Right lobe of liver (tissue), 6 donors: ENCODE results near the gene TRIOBP. TPM values are rescaled to one million over a fixed set of nuclear protein-coding genes. Genes with fewer than 3 reads are reported as not detected.
A peak's percentile ranks its signal among the peaks of the same experiment; 100 is the strongest.
"Not testable (repeated sequence)": the region's sequence is repeated elsewhere in the genome, so short reads cannot be mapped to it uniquely, and the experiment has no call there.

Experiments used
- ATAC-seq, 4 donors: fragments of 200-7000 bp; cut with Tn5 transposase; one replicate each; pipeline ENCODE4 v1.9.1; 2020; ENCODE audit warnings: mild to moderate bottlenecking in 4 of 4, moderate library complexity in 4 of 4
- DNase-seq, 3 donors: peaks; one replicate each; pipeline ENCODE4 v3.0.0-alpha.2; 2020
- H3K27ac ChIP-seq, 3 donors: fragments of 200-600 bp; one replicate each; pipeline ENCODE4 v1.8.0; 2022
- H3K27me3 ChIP-seq, 2 donors: fragments of 200-600 bp; one replicate each; pipeline ENCODE4 v1.8.0; 2022
- H3K36me3 ChIP-seq, 4 donors: fragments of 200-600 bp; sonication (generic) in 1 of 4; one replicate each; pipeline versions ENCODE4 v1.5.1 to v1.8.0; 2017 to 2022; ENCODE audit warnings: control low read depth in 1 of 4
- H3K4me1 ChIP-seq, 4 donors: fragments of 200-600 bp; sonication (generic) in 1 of 4; one replicate each; pipeline versions ENCODE4 v1.5.1 to v1.8.0; 2017 to 2022; ENCODE audit warnings: control low read depth in 1 of 4
- H3K4me3 ChIP-seq, 3 donors: fragments of 200-600 bp; one replicate each; pipeline ENCODE4 v1.8.0; 2022
- H3K9me3 ChIP-seq, 4 donors: fragments of 200-600 bp; sonication (generic) in 1 of 4; one replicate each; pipeline versions ENCODE4 v1.5.1 to v1.8.0; 2017 to 2022; ENCODE audit warnings: control low read depth in 1 of 4
- CTCF ChIP-seq, 4 donors: fragments of 200-600 bp in 3 of 4; fragments of 450-650 bp in 1 of 4; IDR thresholded peaks; one replicate each; pipeline versions ENCODE4 v1.5.1 to v1.8.0; 2016 to 2022; ENCODE audit warnings: antibody characterized with exemption in 4 of 4, mild to moderate bottlenecking in 2 of 4
- POLR2A ChIP-seq: fragments of 450-650 bp; IDR thresholded peaks from one replicate; pipeline ENCODE4 v1.6.1; 2017; ENCODE audit warnings: antibody characterized with exemption, mild to moderate bottlenecking
- WGBS: methylation state at CpG from one replicate; pipeline ENCODE4 v1.1.6; 2018; ENCODE audit warnings: low coverage, low lambda C conversion rate; ENCODE audit not compliant: insufficient coverage; ENCODE audit errors: missing lambda C conversion rate; 5-methylcytosine and 5-hydroxymethylcytosine counted together
- intact Hi-C, 2 donors: fragments of 100-400 bp; cut with DNase I; formaldehyde crosslinking; loops; one replicate each; pipeline versions ENCODE4 v1.11.2 to v1.14.1; 2022
- total RNA-seq, 6 experiments: library from RNA; depleted of rRNA in 2 of 6; stranded (reverse); fragments of >200 nt in 2 of 6; fragmentation: NEBNext Ultra II Directional in 3 of 6; extraction: Animal tissue kit (Norgen Biotek cat#: 25700) in 3 of 6; gene quantifications; one replicate each; pipeline versions ENCODE4 v1.1.0 to v1.2.4, GENCODE V29; 2016 to 2023
- donor health status: DM: no; HTN: yes; CAD: no.
- donor health status: DM: no; HTN: no; CAD: no.
- donor health status: DM: no; HTN: no; CAD: no.
- donor health status: DM: no; HTN: yes; CAD: no.
- donor health status: DM: no; HTN: yes; CAD: no.

TRIOBP gene
- total RNA-seq, 6 experiments from 2014 or later = 11.7 to 22.8 (median 20.7) TPM

- Histone ChIP-seq H3K4me1 (peaks cover 0 to 4% (median 0%) of the 10 kb centered on the region in 4 donors), H3K27ac (no peak overlapping the region), H3K36me3 (no peaks in the 10 kb centered on the region), H3K9me3 (no peaks in the 10 kb centered on the region), H3K27me3 (no peaks in the 10 kb centered on the region), H3K4me3 (no peak overlapping the region)
- ATAC-seq (peak in 1 of 4 donors; percentile 18), DNase-seq (no peak)
- WGBS = 81% methylated on average over 6 of the region's 6 CpGs
- TF ChIP-seq POLR2A (no peak), CTCF (IDR thresholded peaks at IDR 0.05) (no peak)
- intact Hi-C loops = no loop called here
Observed at GRCh38 chr22:37792494-37792893, 95.6 kb downstream of the TRIOBP start.

GRCh38 chr22:37794376-37794775 is 97.5 kb downstream of the TRIOBP start:
- 84% methylated on average over 2 of the region's 2 CpGs for WGBS
- H3K36me3 ChIP-seq = no peaks in the 10 kb centered on the region
- peaks cover 0 to 4% (median 0%) of the 10 kb centered on the region in 4 donors for H3K4me1 ChIP-seq
- ATAC-seq (peak in 2 of 4 donors; percentile 18 to 48), DNase-seq (no peak)
- H3K27me3 ChIP-seq = no peaks in the 10 kb centered on the region
- TF ChIP-seq CTCF (IDR thresholded peaks at IDR 0.05) (no peak), POLR2A (no peak)
- intact Hi-C loops = no loop called here
- no peak overlapping the region for H3K4me3 ChIP-seq
- no peaks in the 10 kb centered on the region for H3K9me3 ChIP-seq
- no peak overlapping the region for H3K27ac ChIP-seq

GRCh38 chr22:37796079-37796478 is 99.2 kb downstream of the TRIOBP start:
- Histone ChIP-seq H3K36me3 (no peaks in the 10 kb centered on the region), H3K4me1 (peaks cover 0 to 4% (median 0%) of the 10 kb centered on the region in 4 donors), H3K27ac (no peak overlapping the region), H3K4me3 (no peak overlapping the region), H3K27me3 (no peaks in the 10 kb centered on the region), H3K9me3 (no peaks in the 10 kb centered on the region)
- no peak for ATAC-seq
- intact Hi-C loops = no loop called here
- TF ChIP-seq POLR2A (no peak), CTCF (IDR thresholded peaks at IDR 0.05) (no peak)
- DNase-seq = no peak
- 51% methylated on average over 3 of the region's 3 CpGs for WGBS

GRCh38 chr22:37797259-37797658 is 100.4 kb downstream of the TRIOBP start:
- H3K36me3 ChIP-seq, H3K27me3 ChIP-seq, intact Hi-C loops, DNase-seq, H3K9me3 ChIP-seq, H3K4me1 ChIP-seq, H3K4me3 ChIP-seq, H3K27ac ChIP-seq, ATAC-seq: not testable (repeated sequence)
- WGBS = 91% methylated on average over 6 of the region's 7 CpGs

GRCh38 chr22:37797874-37798500 is 101.1 kb downstream of the TRIOBP start:
- no peak overlapping the region for H3K4me3 ChIP-seq
- no peaks in the 10 kb centered on the region for H3K27me3 ChIP-seq
- DNase-seq (no peak), ATAC-seq (no peak)
- peaks cover 0 to 4% (median 1%) of the 10 kb centered on the region in 4 donors for H3K4me1 ChIP-seq
- WGBS = 65% methylated on average over 13 of the region's 14 CpGs
- intact Hi-C loops = no loop called here
- no peaks in the 10 kb centered on the region for H3K36me3 ChIP-seq
- no peak for TF ChIP-seq POLR2A
- TF ChIP-seq CTCF (IDR thresholded peaks at IDR 0.05) = no peak
- H3K9me3 ChIP-seq = no peaks in the 10 kb centered on the region
- H3K27ac ChIP-seq = no peak overlapping the region

GRCh38 chr22:37799979-37800378 is 103.1 kb downstream of the TRIOBP start:
- H3K4me1 ChIP-seq = peaks cover 0 to 12% (median 3%) of the 10 kb centered on the region in 4 donors
- ATAC-seq, H3K4me3 ChIP-seq, H3K36me3 ChIP-seq, DNase-seq, intact Hi-C loops, H3K9me3 ChIP-seq, H3K27ac ChIP-seq, H3K27me3 ChIP-seq: not testable (repeated sequence)
- 17% methylated on average over 2 of the region's 9 CpGs for WGBS
